ENCODE data around the gene TUBB1.
"Not testable (repeated sequence)": the region's sequence is repeated elsewhere in the genome, so short reads cannot be mapped to it uniquely, and the experiment has no call there.

TUBB1 gene

GRCh38 chr20:59024111-59024530 is 4.9 kb downstream of the TUBB1 start:
- DNase-seq: no peak

GRCh38 chr20:59025086-59025485 is 5.9 kb downstream of the TUBB1 start:
- DNase-seq: no peak

- no peak for DNase-seq
Measured at GRCh38 chr20:59025511-59025910, 6.3 kb downstream of the TUBB1 start.

- no peak for DNase-seq
Measured at GRCh38 chr20:59026904-59027740, 7.9 kb downstream of the TUBB1 start.

GRCh38 chr20:59027741-59028320 is 8.6 kb downstream of the TUBB1 start:
- no peak for DNase-seq

GRCh38 chr20:59028812-59029211 is 9.6 kb downstream of the TUBB1 start:
- no peak for DNase-seq

- no peak for DNase-seq
Measured at GRCh38 chr20:59030911-59031563, 11.8 kb downstream of the TUBB1 start.

- DNase-seq: peak; percentile 64
Measured at GRCh38 chr20:59031564-59032022, 12.4 kb downstream of the TUBB1 start.

- peak; percentile 99 for DNase-seq
Measured at GRCh38 chr20:59032023-59032712, 12.9 kb downstream of the TUBB1 start, which contains the start of gene ATP5F1E. ATP5F1E (minus strand) TSS chr20:59032335; CDS start chr20:59032251, 84 bp downstream.

- DNase-seq: peak; percentile 88
Measured at GRCh38 chr20:59032713-59033059, 13.5 kb downstream of the TUBB1 start.

- DNase-seq: no peak
Measured at GRCh38 chr20:59033093-59033492, 13.9 kb downstream of the TUBB1 start.

- no peak for DNase-seq
Measured at GRCh38 chr20:59033616-59034165, 14.5 kb downstream of the TUBB1 start.

- DNase-seq: no peak
Measured at GRCh38 chr20:59035381-59035780, 16.2 kb downstream of the TUBB1 start.

- DNase-seq: no peak
Measured at GRCh38 chr20:59037386-59037785, 18.2 kb downstream of the TUBB1 start.

- no peak for DNase-seq
Measured at GRCh38 chr20:59039233-59039632, 20.0 kb downstream of the TUBB1 start.

- no peak for DNase-seq
Measured at GRCh38 chr20:59040667-59041066, 21.4 kb downstream of the TUBB1 start.

- not testable (repeated sequence) for DNase-seq
Measured at GRCh38 chr20:59041487-59041886, 22.3 kb downstream of the TUBB1 start.

GRCh38 chr20:59042151-59042795 is 23.0 kb downstream of the TUBB1 start, which contains the start of gene PRELID3B:
PRELID3B (minus strand) TSS chr20:59042786; CDS start chr20:59042730, 56 bp downstream.
- DNase-seq: peak; percentile 54

- peak; percentile 96 for DNase-seq
Measured at GRCh38 chr20:59042796-59043631, 23.8 kb downstream of the TUBB1 start.

- no peak for DNase-seq
Measured at GRCh38 chr20:59043698-59044097, 24.5 kb downstream of the TUBB1 start.

GRCh38 chr20:59044295-59044694 is 25.1 kb downstream of the TUBB1 start:
- DNase-seq: no peak

All from NCI-H82 (cell line).